HEK293 (cell line): ENCODE data around the gene TLE6.

Source experiments
- BCL11A ChIP-seq: fragments of 450-650 bp; formaldehyde crosslinking; IDR thresholded peaks from 2 replicates; pipeline ENCODE4 v1.5.1; 2016; ENCODE audit warnings: low read depth, missing biosample characterization, missing genetic modification characterization
- CTCF ChIP-seq: fragments of 450-650 bp; formaldehyde crosslinking; IDR thresholded peaks from 2 replicates; pipeline ENCODE4 v1.5.1; 2016; ENCODE audit warnings: missing biosample characterization, missing genetic modification characterization
- EGR2 ChIP-seq: fragments of 450-650 bp; formaldehyde crosslinking; IDR thresholded peaks from 2 replicates; pipeline ENCODE4 v1.5.1; 2016; ENCODE audit warnings: low read depth, missing biosample characterization, missing genetic modification characterization
- GLIS1 ChIP-seq: fragments of 450-650 bp; formaldehyde crosslinking; IDR thresholded peaks from 2 replicates; pipeline ENCODE4 v1.5.1; 2016; ENCODE audit warnings: missing biosample characterization, missing genetic modification characterization
- KLF10 ChIP-seq: fragments of 450-650 bp; IDR thresholded peaks from 2 replicates; pipeline ENCODE4 v1.5.1; 2018; ENCODE audit warnings: missing biosample characterization, mild to moderate bottlenecking, missing genetic modification characterization
- KLF16 ChIP-seq: fragments of 450-650 bp; formaldehyde crosslinking; IDR thresholded peaks from 2 replicates; pipeline ENCODE4 v1.5.1; 2017; ENCODE audit warnings: missing biosample characterization, missing genetic modification characterization
- MYNN ChIP-seq: fragments of 450-650 bp; formaldehyde crosslinking; IDR thresholded peaks from 2 replicates; pipeline ENCODE4 v1.5.1; 2016; ENCODE audit warnings: missing biosample characterization, missing genetic modification characterization, borderline replicate concordance
- PRDM6 ChIP-seq: fragments of 450-650 bp; formaldehyde crosslinking; IDR thresholded peaks from 2 replicates; pipeline ENCODE4 v1.5.1; 2017; ENCODE audit warnings: missing biosample characterization, missing genetic modification characterization
- RBAK ChIP-seq: fragments of 450-650 bp; formaldehyde crosslinking; IDR thresholded peaks from 2 replicates; pipeline ENCODE4 v1.5.1; 2016; ENCODE audit warnings: missing biosample characterization, missing genetic modification characterization
- SP2 ChIP-seq: fragments of 450-650 bp; formaldehyde crosslinking; IDR thresholded peaks from 2 replicates; pipeline ENCODE4 v1.5.1; 2016; ENCODE audit warnings: missing biosample characterization, missing genetic modification characterization
- YY2 ChIP-seq: fragments of 450-650 bp; formaldehyde crosslinking; IDR thresholded peaks from 2 replicates; pipeline ENCODE4 v1.5.1; 2016; ENCODE audit warnings: missing biosample characterization, missing genetic modification characterization
- ZBTB1 ChIP-seq: fragments of 450-650 bp; formaldehyde crosslinking; IDR thresholded peaks from 2 replicates; pipeline ENCODE4 v1.5.1; 2016; ENCODE audit warnings: missing biosample characterization, missing genetic modification characterization
- ZBTB17 ChIP-seq: fragments of 450-650 bp; formaldehyde crosslinking; IDR thresholded peaks from 2 replicates; pipeline ENCODE4 v1.5.1; 2016; ENCODE audit warnings: missing biosample characterization, missing genetic modification characterization
- ZBTB20 ChIP-seq: fragments of 450-650 bp; formaldehyde crosslinking; IDR thresholded peaks from 2 replicates; pipeline ENCODE4 v1.5.1; 2016; ENCODE audit warnings: missing biosample characterization, missing genetic modification characterization
- ZBTB6 ChIP-seq: fragments of 450-650 bp; formaldehyde crosslinking; IDR thresholded peaks from 2 replicates; pipeline ENCODE4 v1.5.1; 2017; ENCODE audit warnings: missing biosample characterization, missing genetic modification characterization
- ZFP41 ChIP-seq: fragments of 450-650 bp; formaldehyde crosslinking; IDR thresholded peaks from 2 replicates; pipeline ENCODE4 v1.5.1; 2016; ENCODE audit warnings: missing biosample characterization, missing genetic modification characterization, borderline replicate concordance
- ZNF10 ChIP-seq: fragments of 450-650 bp; formaldehyde crosslinking; IDR thresholded peaks from 2 replicates; pipeline ENCODE4 v1.5.1; 2017; ENCODE audit warnings: missing biosample characterization, missing genetic modification characterization
- ZNF155 ChIP-seq: fragments of 450-650 bp; formaldehyde crosslinking; IDR thresholded peaks from 2 replicates; pipeline ENCODE4 v1.5.1; 2016; ENCODE audit warnings: missing biosample characterization, missing genetic modification characterization
- ZNF175 ChIP-seq: fragments of 450-650 bp; formaldehyde crosslinking; IDR thresholded peaks from 2 replicates; pipeline ENCODE4 v1.5.1; 2016; ENCODE audit warnings: missing biosample characterization, missing genetic modification characterization
- ZNF239 ChIP-seq: fragments of 450-650 bp; formaldehyde crosslinking; IDR thresholded peaks from 2 replicates; pipeline ENCODE4 v1.5.1; 2016; ENCODE audit warnings: missing biosample characterization, missing genetic modification characterization
- ZNF24 ChIP-seq: fragments of 450-650 bp; formaldehyde crosslinking; IDR thresholded peaks from 2 replicates; pipeline ENCODE4 v1.5.1; 2016; ENCODE audit warnings: missing biosample characterization, missing genetic modification characterization
- ZNF26 ChIP-seq: fragments of 450-650 bp; formaldehyde crosslinking; IDR thresholded peaks from 2 replicates; pipeline ENCODE4 v1.5.1; 2016; ENCODE audit warnings: missing biosample characterization, missing genetic modification characterization
- ZNF391 ChIP-seq: fragments of 450-650 bp; formaldehyde crosslinking; IDR thresholded peaks from 2 replicates; pipeline ENCODE4 v1.5.1; 2016; ENCODE audit warnings: low read depth, missing biosample characterization, missing genetic modification characterization, borderline replicate concordance
- ZNF529 ChIP-seq: fragments of 450-650 bp; formaldehyde crosslinking; IDR thresholded peaks from 2 replicates; pipeline ENCODE4 v1.5.1; 2017; ENCODE audit warnings: missing genetic modification characterization, missing biosample characterization; ENCODE audit not compliant: insufficient replicate concordance
- ZNF555 ChIP-seq: fragments of 450-650 bp; formaldehyde crosslinking; conservative IDR thresholded peaks from 2 replicates; pipeline ENCODE4 v1.5.1; 2017; ENCODE audit warnings: missing biosample characterization, mild to moderate bottlenecking, missing genetic modification characterization, inconsistent platforms
- ZNF600 ChIP-seq: fragments of 450-650 bp; formaldehyde crosslinking; IDR thresholded peaks from 2 replicates; pipeline ENCODE4 v1.5.1; 2016; ENCODE audit warnings: missing biosample characterization, missing genetic modification characterization
- ZNF639 ChIP-seq: fragments of 450-650 bp; formaldehyde crosslinking; IDR thresholded peaks from 2 replicates; pipeline ENCODE4 v1.5.1; 2016; ENCODE audit warnings: missing biosample characterization, missing genetic modification characterization
- ZNF747 ChIP-seq: fragments of 450-650 bp; formaldehyde crosslinking; IDR thresholded peaks from 2 replicates; pipeline ENCODE4 v1.5.1; 2016; ENCODE audit warnings: missing biosample characterization, missing genetic modification characterization
- ZNF843 ChIP-seq: fragments of 450-650 bp; formaldehyde crosslinking; IDR thresholded peaks from 2 replicates; pipeline ENCODE4 v1.5.1; 2016; ENCODE audit warnings: missing biosample characterization, missing genetic modification characterization
- ZSCAN23 ChIP-seq: fragments of 450-650 bp; formaldehyde crosslinking; IDR thresholded peaks from 2 replicates; pipeline ENCODE4 v1.5.1; 2016; ENCODE audit warnings: missing biosample characterization, missing genetic modification characterization
- ZSCAN4 ChIP-seq: fragments of 450-650 bp; formaldehyde crosslinking; IDR thresholded peaks from 2 replicates; pipeline ENCODE4 v1.5.1; 2017; ENCODE audit warnings: missing biosample characterization, missing genetic modification characterization

The TLE6 gene

GRCh38 chr19:2983351-2984214 is 6.2 kb downstream of the TLE6 start (continued):
- no peak for TF ChIP-seq ZNF175
- TF ChIP-seq MYNN: no peak
- no peak for TF ChIP-seq ZNF555 (tag by site-specific recombination)
- TF ChIP-seq ZNF639 (tag by site-specific recombination): peak; percentile 84
- no peak for TF ChIP-seq ZNF529 (tag by site-specific recombination)
- TF ChIP-seq ZBTB17: peak; percentile 45
- TF ChIP-seq BCL11A (tag by site-specific recombination): peak; percentile 82
- peak; percentile 46; the same call in 1 of the 2 replicates for TF ChIP-seq ZNF10 (tag by site-specific recombination)
- peak; percentile 83; the same call in 1 of the 2 replicates for TF ChIP-seq ZNF24 (tag by site-specific recombination)
- TF ChIP-seq ZNF155: no peak
- TF ChIP-seq GLIS1 (tag by site-specific recombination): peak; percentile 100
- TF ChIP-seq ZBTB20 (tag by site-specific recombination): peak; percentile 83
- peak; percentile 82 for TF ChIP-seq KLF16 (tag by site-specific recombination)
- TF ChIP-seq RBAK (tag by site-specific recombination): no peak
- TF ChIP-seq ZFP41 (tag by site-specific recombination): no peak
- TF ChIP-seq EGR2 (tag by site-specific recombination): 0 out of 2 replicates have a peak, but pooled peaks have one; percentile 25
- TF ChIP-seq ZNF239 (tag by site-specific recombination): no peak
- TF ChIP-seq ZNF600 (tag by site-specific recombination): peak; percentile 85
- TF ChIP-seq ZSCAN4 (tag by site-specific recombination): peak; percentile 40; the same call in 1 of the 2 replicates
- TF ChIP-seq YY2 (tag by site-specific recombination): no peak
- no peak for TF ChIP-seq ZNF26 (tag by site-specific recombination)
- TF ChIP-seq CTCF (tag by site-specific recombination): peak; percentile 23; the same call in 1 of the 2 replicates
- TF ChIP-seq ZSCAN23 (tag by site-specific recombination): 0 out of 2 replicates have a peak, but pooled peaks have one; percentile 12
- TF ChIP-seq KLF10 (tag by site-specific recombination): 0 out of 2 replicates have a peak, but pooled peaks have one; percentile 70
- TF ChIP-seq ZBTB6 (tag by site-specific recombination): 0 out of 2 replicates have a peak, but pooled peaks have one; percentile 36
- peak; percentile 92 for TF ChIP-seq PRDM6 (tag by site-specific recombination)
- 0 out of 2 replicates have a peak, but pooled peaks have one; percentile 22 for TF ChIP-seq ZBTB1 (tag by site-specific recombination)
- TF ChIP-seq ZNF391 (tag by site-specific recombination): peak; percentile 70; the same call in 1 of the 2 replicates
- peak; percentile 79 for TF ChIP-seq SP2 (tag by site-specific recombination)
- peak; percentile 93 for TF ChIP-seq ZNF843 (tag by site-specific recombination)
- TF ChIP-seq ZNF747: no peak
